Astrocyte of the spinal cord (primary cell): ENCODE results near the gene RAB40C.
A peak's percentile ranks its signal among the peaks of the same experiment; 100 is the strongest.

Source experiments
- DNase-seq: peaks from one replicate; pipeline ENCODE4 v3.0.0; 2011; ENCODE audit warnings: low read depth, low spot score
- H3K4me3 ChIP-seq: 2 replicates; pipeline ENCODE4 v1.5.1; 2011; ENCODE audit warnings: low read depth, mild to moderate bottlenecking, low read length, moderate library complexity
- CTCF ChIP-seq: IDR thresholded peaks from 2 replicates; pipeline ENCODE4 v1.5.1; 2012; ENCODE audit warnings: low read depth, mild to moderate bottlenecking, low read length, inconsistent platforms
- in situ Hi-C: cut with HindIII; loops from 2 replicates; pipeline ENCODE4 v1.10.0; 2017; ENCODE audit warnings: low sequenced_read_pairs

The RAB40C gene

GRCh38 chr16:554640-555365, 35.1 kb upstream of the RAB40C start:
- in situ Hi-C loops: no loop called here
- DNase-seq: peak; percentile 64
- no peak overlapping the region for H3K4me3 ChIP-seq
- TF ChIP-seq CTCF: no peak

GRCh38 chr16:555528-556473, 34.1 kb upstream of the RAB40C start:
- in situ Hi-C loops: no loop called here
- TF ChIP-seq CTCF: no peak
- no peak overlapping the region for H3K4me3 ChIP-seq
- no peak for DNase-seq

DNA sequence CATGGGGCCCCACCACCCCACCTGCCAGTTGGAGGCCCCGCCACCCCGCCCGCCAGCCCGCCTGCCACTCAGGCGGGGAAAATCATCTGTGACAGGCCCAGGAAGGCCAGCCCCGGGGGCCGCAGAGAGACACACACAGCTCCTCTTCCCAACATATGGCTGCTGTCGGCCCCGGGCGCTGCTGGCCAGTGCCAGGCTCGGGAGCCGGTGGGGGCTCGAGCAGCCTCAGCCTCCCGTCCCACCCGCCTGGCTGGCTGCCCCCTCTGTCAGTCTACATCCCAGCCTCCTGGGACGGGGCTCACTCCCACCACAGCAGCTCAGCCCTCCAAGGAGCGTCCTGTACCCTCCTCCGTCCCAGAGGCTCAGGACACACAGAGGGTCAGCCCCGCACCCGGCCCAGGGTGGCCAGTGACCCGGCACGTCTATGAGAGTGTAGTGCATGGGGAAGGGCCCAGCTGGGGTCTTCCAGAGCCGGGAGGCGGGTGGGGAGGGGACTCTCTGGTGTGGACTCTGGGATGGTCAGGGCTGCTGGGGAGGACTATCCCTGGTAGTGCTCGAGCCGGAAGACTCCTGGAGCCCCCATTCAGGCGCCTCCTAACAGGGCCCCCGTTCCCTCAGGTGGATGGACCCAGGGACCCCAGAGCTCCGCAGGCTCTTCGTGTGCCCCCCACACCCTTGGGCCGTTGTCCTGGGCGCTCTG, 33.2 kb upstream of the RAB40C start:
- in situ Hi-C loops: no loop called here
- H3K4me3 ChIP-seq: no peak overlapping the region
- no peak for DNase-seq
- TF ChIP-seq CTCF: no peak

DNA sequence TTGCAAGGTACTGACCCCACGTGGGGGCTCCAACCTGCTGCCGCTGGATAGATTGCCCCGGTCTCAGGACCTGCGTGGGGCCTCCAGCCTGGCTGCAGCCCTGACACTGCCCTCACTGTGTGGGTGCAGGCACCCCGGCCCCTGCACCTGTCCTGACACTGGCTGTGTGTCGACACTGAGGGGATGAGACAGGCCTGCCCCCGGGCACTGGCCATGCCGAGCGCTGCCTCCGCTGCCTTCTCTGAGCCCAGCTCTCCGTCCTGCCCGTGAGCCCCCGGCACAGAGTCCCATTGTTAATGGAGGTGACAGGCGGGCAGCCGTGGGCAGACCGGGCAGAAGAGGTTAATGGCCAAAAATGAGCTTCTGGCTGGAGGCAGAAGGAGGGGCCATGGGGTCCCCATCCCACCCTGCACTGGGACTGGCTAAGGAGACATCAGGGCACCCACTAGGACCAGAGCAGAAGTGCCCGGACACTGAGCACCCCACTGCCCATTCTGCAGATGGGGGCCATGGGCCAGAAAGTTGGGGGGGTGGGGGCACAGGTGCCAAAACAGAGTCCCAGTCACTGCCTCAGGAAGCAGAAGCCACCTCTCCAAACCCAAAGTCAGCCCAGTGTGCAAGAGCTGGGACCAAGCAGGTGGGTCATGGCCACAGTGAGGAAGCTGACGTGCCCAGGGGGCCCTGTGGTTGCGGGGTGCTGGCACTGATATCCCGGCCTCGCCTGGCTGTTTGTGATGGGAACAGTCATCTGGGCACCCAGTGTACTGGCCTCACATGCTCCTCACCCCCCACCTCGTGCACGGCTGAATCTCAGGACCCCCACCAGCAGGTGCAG, 32.2 kb upstream of the RAB40C start:
- H3K4me3 ChIP-seq: no peak overlapping the region
- no peak for DNase-seq
- in situ Hi-C loops: no loop called here
- no peak for TF ChIP-seq CTCF

GRCh38 chr16:558298-559020, 31.4 kb upstream of the RAB40C start:
- no peak for TF ChIP-seq CTCF
- in situ Hi-C loops: no loop called here
- H3K4me3 ChIP-seq: no peak overlapping the region
- DNase-seq: no peak
